ENCODE measurements around the gene FERMT3. TPM values are rescaled to one million over a fixed set of nuclear protein-coding genes. Genes with fewer than 3 reads are reported as not detected.
A peak's percentile ranks its signal among the peaks of the same experiment; 100 is the strongest.

Gene FERMT3
- total RNA-seq, 1 experiment from 2014 or later = 10.6 TPM

- Mint-ChIP-seq H3K9me3 (no peaks in the 10 kb centered on the region; a peak in 1 of 5 replicates), H3K27ac (peak overlapping the region in 2 of 3 experiments; percentile 24 to 49; a peak in 4 of 7 replicates), H3K36me3 (ENCODE audit: insufficient read depth in 1 of 3, low read depth in 3 of 3) (peaks cover 12 to 18% (median 13%) of the 10 kb centered on the region in 3 experiments; a peak in 6 of 7 replicates), H3K4me3 (peak overlapping the region; percentile 79 to 93), H3K4me1 (peaks cover 41 to 51% of the 10 kb centered on the region in 2 experiments), H3K27me3 (ENCODE audit: low read depth) (no peaks in the 10 kb centered on the region)
- no peak overlapping the region for H3K14ac ChIP-seq (ENCODE audit: insufficient read depth, low read length)
- no peak overlapping the region for H2AFZ ChIP-seq (ENCODE audit: low read length)
- H2BK120ac ChIP-seq (ENCODE audit: low read depth, low read length, poor library complexity, severe bottlenecking) = no peak overlapping the region
- no peak overlapping the region for H2BK20ac ChIP-seq (ENCODE audit: low read depth, low read length, poor library complexity, severe bottlenecking)
- H2BK15ac ChIP-seq (ENCODE audit: low read depth, low read length) = no peak overlapping the region
- no peak overlapping the region for H3K4ac ChIP-seq (ENCODE audit: low read depth, low read length)
- no peak overlapping the region for H3K23ac ChIP-seq (ENCODE audit: insufficient read length, low read depth, low read length)
- DNase-seq = no peak
- no peak overlapping the region for H2BK5ac ChIP-seq (ENCODE audit: insufficient read length, low read length)
- peaks cover 3% of the 10 kb centered on the region for H3K79me1 ChIP-seq (ENCODE audit: insufficient read depth, low read depth, low read length, poor library complexity, severe bottlenecking)
- H3K79me2 ChIP-seq (ENCODE audit: insufficient read depth, low read length) = peaks cover 7% of the 10 kb centered on the region; the same call in 1 of the 2 replicates
- H3K9me3 ChIP-seq (ENCODE audit: control insufficient read depth, low read depth, low read length) = no peaks in the 10 kb centered on the region
- TF ChIP-seq CTCF (conservative IDR thresholded peaks at IDR 0.05) = no peak
- H4K91ac ChIP-seq (ENCODE audit: insufficient read length, low read depth, low read length) = no peak overlapping the region
- no peak overlapping the region for H3T11ph ChIP-seq (ENCODE audit: low read length)
- no peak overlapping the region for H3K56ac ChIP-seq (ENCODE audit: insufficient read length, low read depth, low read length)
- H3K23me2 ChIP-seq (ENCODE audit: insufficient read length, low read depth, low read length, poor library complexity, severe bottlenecking) = peaks cover 26% of the 10 kb centered on the region
- no peak overlapping the region for H3K9ac ChIP-seq (ENCODE audit: extremely low read depth, insufficient read length, low read length)
- no peaks in the 10 kb centered on the region for H3K27me3 ChIP-seq (ENCODE audit: insufficient read depth, low read length)
- H3K27ac ChIP-seq (ENCODE audit: insufficient read length, low read depth, low read length) = no peak overlapping the region
- no peaks in the 10 kb centered on the region for H4K20me1 ChIP-seq (ENCODE audit: control insufficient read depth, insufficient read depth, insufficient read length)
- no peak overlapping the region for H4K5ac ChIP-seq (ENCODE audit: insufficient read length, low read depth, low read length)
- H3K4me2 ChIP-seq (ENCODE audit: insufficient read depth, insufficient read length, low read length) = peak overlapping the region; percentile 99
- H2AK5ac ChIP-seq (ENCODE audit: insufficient read length, low read length) = no peak overlapping the region
- peaks cover 9% of the 10 kb centered on the region; the same call in 1 of the 2 replicates for H3K4me1 ChIP-seq (ENCODE audit: insufficient read depth, low read length)
- WGBS (ENCODE audit: extremely low coverage, insufficient read length, low lambda C conversion rate) = no CpG with 5 or more reads among the region's 31 CpGs
- H3K18ac ChIP-seq (ENCODE audit: insufficient read length, low read depth, low read length) = no peak overlapping the region
- H2BK12ac ChIP-seq (ENCODE audit: insufficient read length, low read depth, low read length) = no peak overlapping the region
- H4K8ac ChIP-seq (replicated peaks; ENCODE audit: insufficient read length, low read depth, low read length) = no peak overlapping the region
Observed at GRCh38 chr11:64247729-64248531, 41.4 kb downstream of the FERMT3 start.
